Measurements from ENCODE around the gene CHD2.

The CHD2 gene

GRCh38 chr15:92930054-92930621, 30.0 kb downstream of the CHD2 start:
- DNase-seq (ENCODE audit: low read depth in 2 of 2): no peak

GRCh38 chr15:92930776-92931175, 30.7 kb downstream of the CHD2 start:
- no peak for DNase-seq (ENCODE audit: low read depth in 2 of 2)

GRCh38 chr15:92932946-92933649, 33.0 kb downstream of the CHD2 start:
- no peak for DNase-seq (ENCODE audit: low read depth in 2 of 2)

GRCh38 chr15:92933831-92934230, 33.7 kb downstream of the CHD2 start:
- DNase-seq (ENCODE audit: low read depth in 2 of 2): no peak

GRCh38 chr15:92934716-92935115, 34.6 kb downstream of the CHD2 start:
- DNase-seq (ENCODE audit: low read depth in 2 of 2): no peak

GRCh38 chr15:92936138-92936537, 36.0 kb downstream of the CHD2 start:
- DNase-seq (ENCODE audit: low read depth in 2 of 2): no peak

GRCh38 chr15:92936693-92937092, 36.6 kb downstream of the CHD2 start:
- DNase-seq (ENCODE audit: low read depth in 2 of 2): no peak

GRCh38 chr15:92937901-92938300, 37.8 kb downstream of the CHD2 start:
- no peak for DNase-seq (ENCODE audit: low read depth in 2 of 2)

- no peak for DNase-seq (ENCODE audit: low read depth in 2 of 2)
Observed at GRCh38 chr15:92938387-92938786, 38.3 kb downstream of the CHD2 start.

GRCh38 chr15:92941668-92942067, 41.5 kb downstream of the CHD2 start:
- DNase-seq (ENCODE audit: low read depth in 2 of 2): no peak

GRCh38 chr15:92942706-92943105, 42.6 kb downstream of the CHD2 start:
- no peak for DNase-seq (ENCODE audit: low read depth in 2 of 2)

- DNase-seq (ENCODE audit: low read depth in 2 of 2): no peak
Observed at GRCh38 chr15:92943581-92943980, 43.5 kb downstream of the CHD2 start.

GRCh38 chr15:92944946-92945521, 44.9 kb downstream of the CHD2 start:
- no peak for DNase-seq (ENCODE audit: low read depth in 2 of 2)

GRCh38 chr15:92947071-92947730, 47.1 kb downstream of the CHD2 start:
- DNase-seq (ENCODE audit: low read depth in 2 of 2): no peak

- DNase-seq (ENCODE audit: low read depth in 2 of 2): no peak
Observed at GRCh38 chr15:92949604-92950249, 49.6 kb downstream of the CHD2 start.

- DNase-seq (ENCODE audit: low read depth in 2 of 2): no peak
Observed at GRCh38 chr15:92951800-92952457, 51.8 kb downstream of the CHD2 start.

GRCh38 chr15:92952458-92952850, 52.3 kb downstream of the CHD2 start:
- no peak for DNase-seq (ENCODE audit: low read depth in 2 of 2)

GRCh38 chr15:92953566-92953965, 53.4 kb downstream of the CHD2 start:
- no peak for DNase-seq (ENCODE audit: low read depth in 2 of 2)

- DNase-seq (ENCODE audit: low read depth in 2 of 2): no peak
Observed at GRCh38 chr15:92954002-92954401, 53.9 kb downstream of the CHD2 start.

- DNase-seq (ENCODE audit: low read depth in 2 of 2): no peak
Observed at GRCh38 chr15:92954578-92954977, 54.5 kb downstream of the CHD2 start.

GRCh38 chr15:92955706-92956105, 55.6 kb downstream of the CHD2 start:
- DNase-seq (ENCODE audit: low read depth in 2 of 2): no peak

- peak; percentile 34 to 38 for DNase-seq (ENCODE audit: low read depth in 2 of 2)
Observed at GRCh38 chr15:92958105-92958504, 58.0 kb downstream of the CHD2 start.
